Brain microvascular endothelial cell (primary cell): ENCODE data around the gene USP49.

Experiments used
- DNase-seq: peaks from one replicate; pipeline ENCODE4 v3.0.0-alpha.2; 2020
- H3K27ac ChIP-seq: fragments of 250-450 bp; sonication (Bioruptor Pico); 2 replicates; pipeline ENCODE4 v1.5.1; 2020; ENCODE audit warnings: mild to moderate bottlenecking, moderate library complexity
- H3K27me3 ChIP-seq: fragments of 250-450 bp; sonication (Bioruptor Pico); replicated peaks from 2 replicates; pipeline ENCODE4 v1.5.1; 2020; ENCODE audit warnings: mild to moderate bottlenecking
- H3K36me3 ChIP-seq: fragments of 250-450 bp; sonication (Bioruptor Pico); replicated peaks from 2 replicates; pipeline ENCODE4 v1.5.1; 2020; ENCODE audit warnings: mild to moderate bottlenecking
- H3K4me3 ChIP-seq: 2 replicates; pipeline ENCODE4 v1.5.1; 2011; ENCODE audit warnings: low read depth, mild to moderate bottlenecking, control low read depth, low read length, moderate library complexity
- in situ Hi-C: cut with HindIII; loops from 2 replicates; pipeline ENCODE4 v1.10.0; 2017; ENCODE audit warnings: low sequenced_read_pairs, low pct_ligation_motif_present
- TF ChIP-seq, protein P1 (sequence below): IDR thresholded peaks from 2 replicates; pipeline ENCODE4 v1.5.1; 2011; ENCODE audit warnings: low read depth, mild to moderate bottlenecking, moderate library complexity, low read length, control low read depth, inconsistent platforms; ENCODE audit errors: missing control alignments

Gene USP49

DNA sequence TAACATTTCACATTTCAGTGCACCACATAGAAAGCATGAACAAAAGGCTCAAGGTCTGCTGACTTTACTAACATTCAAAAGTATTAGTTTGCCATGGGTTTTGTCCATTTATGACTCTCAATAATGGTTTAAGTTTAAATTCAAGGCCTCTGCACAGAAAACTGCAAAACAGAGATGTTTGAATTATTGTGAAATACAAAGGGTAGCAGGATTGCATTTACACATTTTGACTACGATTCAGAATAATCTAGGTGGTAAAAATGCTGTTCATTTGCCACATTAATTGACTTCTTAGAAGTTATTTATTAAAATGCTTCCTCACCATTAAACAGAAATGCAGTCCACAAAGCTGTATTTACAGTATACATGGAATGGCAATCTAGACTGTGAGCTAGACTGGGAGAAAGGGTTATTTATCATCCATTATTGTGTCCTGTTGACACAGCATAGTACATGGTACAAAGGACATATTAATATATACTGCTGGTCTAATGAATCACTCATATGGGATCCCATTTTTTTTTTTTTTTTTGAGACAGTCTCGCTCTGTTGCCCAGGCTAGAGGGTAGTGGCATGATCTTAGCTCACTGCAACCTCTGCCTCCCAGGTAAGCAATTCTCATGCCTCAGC, 18.0 kb downstream of the USP49 start:
- in situ Hi-C loops, result no loop called here
- H3K36me3 ChIP-seq, result no peaks in the 10 kb centered on the region
- no peaks in the 10 kb centered on the region for H3K27me3 ChIP-seq
- no peak overlapping the region for H3K4me3 ChIP-seq
- TF ChIP-seq, protein P1, sequence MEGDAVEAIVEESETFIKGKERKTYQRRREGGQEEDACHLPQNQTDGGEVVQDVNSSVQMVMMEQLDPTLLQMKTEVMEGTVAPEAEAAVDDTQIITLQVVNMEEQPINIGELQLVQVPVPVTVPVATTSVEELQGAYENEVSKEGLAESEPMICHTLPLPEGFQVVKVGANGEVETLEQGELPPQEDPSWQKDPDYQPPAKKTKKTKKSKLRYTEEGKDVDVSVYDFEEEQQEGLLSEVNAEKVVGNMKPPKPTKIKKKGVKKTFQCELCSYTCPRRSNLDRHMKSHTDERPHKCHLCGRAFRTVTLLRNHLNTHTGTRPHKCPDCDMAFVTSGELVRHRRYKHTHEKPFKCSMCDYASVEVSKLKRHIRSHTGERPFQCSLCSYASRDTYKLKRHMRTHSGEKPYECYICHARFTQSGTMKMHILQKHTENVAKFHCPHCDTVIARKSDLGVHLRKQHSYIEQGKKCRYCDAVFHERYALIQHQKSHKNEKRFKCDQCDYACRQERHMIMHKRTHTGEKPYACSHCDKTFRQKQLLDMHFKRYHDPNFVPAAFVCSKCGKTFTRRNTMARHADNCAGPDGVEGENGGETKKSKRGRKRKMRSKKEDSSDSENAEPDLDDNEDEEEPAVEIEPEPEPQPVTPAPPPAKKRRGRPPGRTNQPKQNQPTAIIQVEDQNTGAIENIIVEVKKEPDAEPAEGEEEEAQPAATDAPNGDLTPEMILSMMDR, result no peak
- H3K27ac ChIP-seq, result no peak overlapping the region
- DNase-seq, result no peak

- H3K27ac ChIP-seq, result no peak overlapping the region
- in situ Hi-C loops, result no loop called here
- H3K36me3 ChIP-seq, result no peaks in the 10 kb centered on the region
- no peak for DNase-seq
- H3K4me3 ChIP-seq, result no peak overlapping the region
- H3K27me3 ChIP-seq, result no peaks in the 10 kb centered on the region
- TF ChIP-seq, protein P1, result no peak
Measured at GRCh38 chr6:41874741-41875140, 20.4 kb downstream of the USP49 start.

DNA sequence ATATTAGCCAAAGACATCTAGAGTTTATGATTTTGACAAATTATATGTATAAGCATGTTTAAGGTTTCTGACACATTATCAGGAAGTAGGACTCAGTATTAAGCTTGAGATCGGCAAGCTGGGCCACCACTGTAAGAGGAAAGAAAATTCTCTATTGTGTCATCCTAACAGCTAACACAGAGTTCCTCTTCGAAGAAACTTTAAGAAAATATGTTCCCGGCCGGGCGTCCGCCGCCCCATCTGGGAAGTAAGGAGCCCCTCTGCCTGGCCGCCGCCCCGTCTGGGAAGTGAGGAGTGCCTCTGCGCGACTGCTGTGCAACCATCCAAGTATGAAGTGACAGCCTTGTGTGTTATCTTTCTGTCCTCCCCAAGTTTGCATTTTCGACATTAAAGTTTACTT, 23.0 kb downstream of the USP49 start:
- in situ Hi-C loops, result no loop called here

GRCh38 chr6:41871691-41872090, 23.5 kb downstream of the USP49 start:
- DNase-seq, result no peak
- no peak overlapping the region for H3K4me3 ChIP-seq
- TF ChIP-seq, protein P1, result no peak
- no peaks in the 10 kb centered on the region for H3K27me3 ChIP-seq
- in situ Hi-C loops, result no loop called here
- no peak overlapping the region for H3K27ac ChIP-seq
- no peaks in the 10 kb centered on the region for H3K36me3 ChIP-seq

More for the DNA sequence above, 23.0 kb downstream of the USP49 start:
- no peaks in the 10 kb centered on the region for H3K27me3 ChIP-seq
- H3K27ac ChIP-seq, result no peak overlapping the region
- TF ChIP-seq, protein P1, result no peak
- H3K36me3 ChIP-seq, result no peaks in the 10 kb centered on the region
- no peak for DNase-seq
- no peak overlapping the region for H3K4me3 ChIP-seq

DNA sequence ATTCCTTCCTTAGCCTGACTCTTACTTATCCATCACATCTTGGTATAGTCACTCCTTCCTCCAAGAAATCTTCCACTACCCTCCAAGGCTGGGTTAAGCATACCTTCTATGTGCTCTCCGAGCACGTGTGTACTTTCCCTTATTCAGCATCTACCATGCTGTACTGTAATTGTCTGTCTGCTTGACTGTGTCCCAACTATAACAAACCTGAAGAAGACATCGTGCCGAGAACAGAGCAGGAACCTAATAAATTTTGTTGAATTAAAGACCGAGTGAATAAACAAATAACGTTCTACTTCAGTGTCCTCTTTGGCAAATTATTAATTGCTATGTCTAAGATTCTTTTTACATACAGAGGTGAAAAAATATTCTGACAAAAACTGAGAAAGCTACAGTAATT, 35.8 kb downstream of the USP49 start:
- H3K4me3 ChIP-seq, result no peak overlapping the region
- TF ChIP-seq, protein P1, result no peak

GRCh38 chr6:41858703-41859102, 36.5 kb downstream of the USP49 start:
- no peak for DNase-seq
- H3K27me3 ChIP-seq, result no peaks in the 10 kb centered on the region
- in situ Hi-C loops, result no loop called here
- no peaks in the 10 kb centered on the region for H3K36me3 ChIP-seq
- no peak overlapping the region for H3K27ac ChIP-seq
- H3K4me3 ChIP-seq, result no peak overlapping the region
- TF ChIP-seq, protein P1, result no peak

More for the DNA sequence above, 35.8 kb downstream of the USP49 start:
- Histone ChIP-seq H3K27ac (no peak overlapping the region), H3K36me3 (no peaks in the 10 kb centered on the region), H3K27me3 (no peaks in the 10 kb centered on the region)
- in situ Hi-C loops, result no loop called here
- DNase-seq, result no peak
